ENCODE measurements around the gene RBM17. TPM values are rescaled to one million over a fixed set of nuclear protein-coding genes. Genes with fewer than 3 reads are reported as not detected.

RBM17 gene
- total and polyA plus RNA-seq, 4 donors = 48.2 to 149 (median 96.4) TPM

GRCh38 chr10:6128087-6128486 is 39.3 kb downstream of the RBM17 start:
- H3K4me1 ChIP-seq (ENCODE audit: control insufficient read depth, insufficient read depth, low read length) = no peaks in the 10 kb centered on the region
- H3K9me3 ChIP-seq (ENCODE audit: control insufficient read depth, insufficient read depth, low read length) = no peaks in the 10 kb centered on the region
- H3K27ac ChIP-seq (ENCODE audit: low read depth, low read length) = no peak overlapping the region
- WGBS (ENCODE audit: insufficient coverage) = 94% methylated on average over 4 of the region's 8 CpGs
- no peaks in the 10 kb centered on the region for H3K36me3 ChIP-seq (ENCODE audit: control insufficient read depth, insufficient read depth, low read length)
- H3K4me3 ChIP-seq (ENCODE audit: low read depth, low read length) = no peak overlapping the region
- DNase-seq (ENCODE audit: low read depth in 4 of 6, low spot score in 6 of 6) = no peak
- H3K27me3 ChIP-seq (ENCODE audit: control insufficient read depth, insufficient read depth, low read length) = peaks cover 3% of the 10 kb centered on the region

- peak in 2 of 6 donors; percentile 30 to 33 for DNase-seq (ENCODE audit: low read depth in 4 of 6, low spot score in 6 of 6)
These were observed 39.9 kb downstream of the RBM17 start for GRCh38 chr10:6128591-6129251.

GRCh38 chr10:6130848-6131470 is 42.1 kb downstream of the RBM17 start:
- no peak for DNase-seq (ENCODE audit: low read depth in 4 of 6, low spot score in 6 of 6)
- Histone ChIP-seq H3K9me3 (ENCODE audit: control insufficient read depth, insufficient read depth, low read length) (no peaks in the 10 kb centered on the region), H3K36me3 (ENCODE audit: control insufficient read depth, insufficient read depth, low read length) (no peaks in the 10 kb centered on the region), H3K27ac (ENCODE audit: low read depth, low read length) (no peak overlapping the region), H3K4me3 (ENCODE audit: low read depth, low read length) (no peak overlapping the region), H3K27me3 (ENCODE audit: control insufficient read depth, insufficient read depth, low read length) (peaks cover 3% of the 10 kb centered on the region), H3K4me1 (ENCODE audit: control insufficient read depth, insufficient read depth, low read length) (peaks cover 10% of the 10 kb centered on the region)
- 76% methylated on average over 6 of the region's 7 CpGs for WGBS (ENCODE audit: insufficient coverage)

More at GRCh38 chr10:6128591-6129251, 39.9 kb downstream of the RBM17 start:
- Histone ChIP-seq H3K4me3 (ENCODE audit: low read depth, low read length) (no peak overlapping the region), H3K27ac (ENCODE audit: low read depth, low read length) (no peak overlapping the region), H3K36me3 (ENCODE audit: control insufficient read depth, insufficient read depth, low read length) (no peaks in the 10 kb centered on the region), H3K27me3 (ENCODE audit: control insufficient read depth, insufficient read depth, low read length) (peaks cover 3% of the 10 kb centered on the region), H3K4me1 (ENCODE audit: control insufficient read depth, insufficient read depth, low read length) (peaks cover 5% of the 10 kb centered on the region), H3K9me3 (ENCODE audit: control insufficient read depth, insufficient read depth, low read length) (no peaks in the 10 kb centered on the region)
- WGBS (ENCODE audit: insufficient coverage) = 28% methylated on average over 7 of the region's 15 CpGs

- Histone ChIP-seq H3K27me3 (ENCODE audit: control insufficient read depth, insufficient read depth, low read length) (peaks cover 8% of the 10 kb centered on the region), H3K36me3 (ENCODE audit: control insufficient read depth, insufficient read depth, low read length) (no peaks in the 10 kb centered on the region), H3K9me3 (ENCODE audit: control insufficient read depth, insufficient read depth, low read length) (no peaks in the 10 kb centered on the region), H3K27ac (ENCODE audit: low read depth, low read length) (no peak overlapping the region), H3K4me3 (ENCODE audit: low read depth, low read length) (no peak overlapping the region), H3K4me1 (ENCODE audit: control insufficient read depth, insufficient read depth, low read length) (peaks cover 10% of the 10 kb centered on the region)
- no peak for DNase-seq (ENCODE audit: low read depth in 4 of 6, low spot score in 6 of 6)
- WGBS (ENCODE audit: insufficient coverage) = 73% methylated on average over 13 of the region's 22 CpGs
These were observed 44.7 kb downstream of the RBM17 start for GRCh38 chr10:6133331-6134098.

- DNase-seq (ENCODE audit: low read depth in 4 of 6, low spot score in 6 of 6) = no peak
- no peak overlapping the region for H3K4me3 ChIP-seq (ENCODE audit: low read depth, low read length)
- H3K9me3 ChIP-seq (ENCODE audit: control insufficient read depth, insufficient read depth, low read length) = no peaks in the 10 kb centered on the region
- H3K36me3 ChIP-seq (ENCODE audit: control insufficient read depth, insufficient read depth, low read length) = no peaks in the 10 kb centered on the region
- H3K27me3 ChIP-seq (ENCODE audit: control insufficient read depth, insufficient read depth, low read length) = peaks cover 8% of the 10 kb centered on the region
- no peak overlapping the region for H3K27ac ChIP-seq (ENCODE audit: low read depth, low read length)
- 78% methylated on average over 14 of the region's 18 CpGs for WGBS (ENCODE audit: insufficient coverage)
- peaks cover 10% of the 10 kb centered on the region for H3K4me1 ChIP-seq (ENCODE audit: control insufficient read depth, insufficient read depth, low read length)
These were observed 45.4 kb downstream of the RBM17 start for GRCh38 chr10:6134099-6134823.

- H3K9me3 ChIP-seq (ENCODE audit: control insufficient read depth, insufficient read depth, low read length) = no peaks in the 10 kb centered on the region
- no peak for DNase-seq (ENCODE audit: low read depth in 4 of 6, low spot score in 6 of 6)
- peaks cover 8% of the 10 kb centered on the region for H3K27me3 ChIP-seq (ENCODE audit: control insufficient read depth, insufficient read depth, low read length)
- no peaks in the 10 kb centered on the region for H3K36me3 ChIP-seq (ENCODE audit: control insufficient read depth, insufficient read depth, low read length)
- 100% methylated on average over 2 of the region's 6 CpGs for WGBS (ENCODE audit: insufficient coverage)
- H3K27ac ChIP-seq (ENCODE audit: low read depth, low read length) = no peak overlapping the region
- no peak overlapping the region for H3K4me3 ChIP-seq (ENCODE audit: low read depth, low read length)
- peaks cover 10% of the 10 kb centered on the region for H3K4me1 ChIP-seq (ENCODE audit: control insufficient read depth, insufficient read depth, low read length)
These were observed 46.2 kb downstream of the RBM17 start for GRCh38 chr10:6135039-6135438.

GRCh38 chr10:6135589-6136168 is 46.8 kb downstream of the RBM17 start:
- H3K9me3 ChIP-seq (ENCODE audit: control insufficient read depth, insufficient read depth, low read length) = no peaks in the 10 kb centered on the region
- peaks cover 10% of the 10 kb centered on the region for H3K4me1 ChIP-seq (ENCODE audit: control insufficient read depth, insufficient read depth, low read length)
- no peak overlapping the region for H3K4me3 ChIP-seq (ENCODE audit: low read depth, low read length)
- WGBS (ENCODE audit: insufficient coverage) = 92% methylated on average over 5 of the region's 8 CpGs
- no peak for DNase-seq (ENCODE audit: low read depth in 4 of 6, low spot score in 6 of 6)
- H3K27me3 ChIP-seq (ENCODE audit: control insufficient read depth, insufficient read depth, low read length) = peaks cover 13% of the 10 kb centered on the region
- H3K36me3 ChIP-seq (ENCODE audit: control insufficient read depth, insufficient read depth, low read length) = no peaks in the 10 kb centered on the region
- H3K27ac ChIP-seq (ENCODE audit: low read depth, low read length) = no peak overlapping the region

GRCh38 chr10:6136215-6137201 is 47.7 kb downstream of the RBM17 start:
- no peak for DNase-seq (ENCODE audit: low read depth in 4 of 6, low spot score in 6 of 6)
- H3K36me3 ChIP-seq (ENCODE audit: control insufficient read depth, insufficient read depth, low read length) = no peaks in the 10 kb centered on the region
- no peak overlapping the region for H3K27ac ChIP-seq (ENCODE audit: low read depth, low read length)
- H3K27me3 ChIP-seq (ENCODE audit: control insufficient read depth, insufficient read depth, low read length) = peaks cover 20% of the 10 kb centered on the region
- no peak overlapping the region for H3K4me3 ChIP-seq (ENCODE audit: low read depth, low read length)
- peaks cover 10% of the 10 kb centered on the region for H3K4me1 ChIP-seq (ENCODE audit: control insufficient read depth, insufficient read depth, low read length)
- H3K9me3 ChIP-seq (ENCODE audit: control insufficient read depth, insufficient read depth, low read length) = no peaks in the 10 kb centered on the region
- 51% methylated on average over 16 of the region's 20 CpGs for WGBS (ENCODE audit: insufficient coverage)
